AG10803 (cell line): Measurements from ENCODE around the gene ADAMTS10.

Experiments used
- DNase-seq: peaks from one replicate; pipeline ENCODE4 v3.0.0; 2010; ENCODE audit warnings: low read depth
- H3K4me3 ChIP-seq: 2 replicates; pipeline ENCODE4 v1.5.1; 2011; ENCODE audit warnings: mild to moderate bottlenecking, low read length, control low read depth
- TF ChIP-seq, protein P1 (sequence below): conservative IDR thresholded peaks from 2 replicates; pipeline ENCODE4 v1.5.1; 2011; ENCODE audit warnings: mild to moderate bottlenecking, low read length, control low read depth, inconsistent platforms

ADAMTS10 gene

DNA sequence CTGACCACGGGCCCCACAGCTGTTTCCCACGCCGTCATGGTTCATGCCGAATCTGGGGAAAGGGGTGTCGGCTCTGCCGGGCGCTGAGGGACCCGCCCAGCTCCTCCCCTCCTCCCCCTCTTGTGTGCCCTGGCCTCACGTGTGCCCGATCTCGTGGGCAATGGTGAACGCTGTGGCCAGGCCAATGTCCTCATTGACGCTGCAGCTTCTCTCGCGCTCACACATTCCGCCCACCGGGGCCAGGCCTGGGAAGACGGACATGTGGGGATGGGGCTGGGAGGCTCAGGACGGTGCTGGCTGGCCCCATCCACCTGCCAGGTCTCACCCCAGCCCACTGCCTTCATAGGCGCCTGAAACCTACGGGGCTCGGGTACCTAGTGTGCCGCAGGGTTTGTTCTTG is 14.3 kb downstream of the ADAMTS10 start:
- TF ChIP-seq, protein P1, sequence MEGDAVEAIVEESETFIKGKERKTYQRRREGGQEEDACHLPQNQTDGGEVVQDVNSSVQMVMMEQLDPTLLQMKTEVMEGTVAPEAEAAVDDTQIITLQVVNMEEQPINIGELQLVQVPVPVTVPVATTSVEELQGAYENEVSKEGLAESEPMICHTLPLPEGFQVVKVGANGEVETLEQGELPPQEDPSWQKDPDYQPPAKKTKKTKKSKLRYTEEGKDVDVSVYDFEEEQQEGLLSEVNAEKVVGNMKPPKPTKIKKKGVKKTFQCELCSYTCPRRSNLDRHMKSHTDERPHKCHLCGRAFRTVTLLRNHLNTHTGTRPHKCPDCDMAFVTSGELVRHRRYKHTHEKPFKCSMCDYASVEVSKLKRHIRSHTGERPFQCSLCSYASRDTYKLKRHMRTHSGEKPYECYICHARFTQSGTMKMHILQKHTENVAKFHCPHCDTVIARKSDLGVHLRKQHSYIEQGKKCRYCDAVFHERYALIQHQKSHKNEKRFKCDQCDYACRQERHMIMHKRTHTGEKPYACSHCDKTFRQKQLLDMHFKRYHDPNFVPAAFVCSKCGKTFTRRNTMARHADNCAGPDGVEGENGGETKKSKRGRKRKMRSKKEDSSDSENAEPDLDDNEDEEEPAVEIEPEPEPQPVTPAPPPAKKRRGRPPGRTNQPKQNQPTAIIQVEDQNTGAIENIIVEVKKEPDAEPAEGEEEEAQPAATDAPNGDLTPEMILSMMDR = no peak
- DNase-seq = no peak
- H3K4me3 ChIP-seq = no peak overlapping the region

DNA sequence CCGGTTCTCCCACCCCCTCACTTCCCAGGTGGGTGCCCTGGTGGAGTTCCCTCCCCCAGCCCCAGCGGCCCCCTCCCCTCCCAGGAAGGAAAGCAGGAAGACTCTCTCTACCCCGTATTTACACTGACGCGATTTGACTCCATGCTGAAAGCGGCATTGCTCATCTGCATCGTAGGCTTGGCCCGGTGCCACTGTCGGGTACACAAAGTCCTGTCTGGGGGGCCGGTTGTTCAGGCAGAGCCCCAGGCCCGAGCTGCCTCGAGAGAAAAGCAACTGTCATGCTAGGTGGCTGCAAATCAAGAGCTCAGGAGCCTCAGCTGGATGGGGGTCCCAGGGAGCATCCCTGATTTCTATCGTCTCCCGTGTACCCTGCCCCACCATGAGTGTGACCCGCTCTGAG is 14.9 kb downstream of the ADAMTS10 start:
- TF ChIP-seq, protein P1 = no peak

DNA sequence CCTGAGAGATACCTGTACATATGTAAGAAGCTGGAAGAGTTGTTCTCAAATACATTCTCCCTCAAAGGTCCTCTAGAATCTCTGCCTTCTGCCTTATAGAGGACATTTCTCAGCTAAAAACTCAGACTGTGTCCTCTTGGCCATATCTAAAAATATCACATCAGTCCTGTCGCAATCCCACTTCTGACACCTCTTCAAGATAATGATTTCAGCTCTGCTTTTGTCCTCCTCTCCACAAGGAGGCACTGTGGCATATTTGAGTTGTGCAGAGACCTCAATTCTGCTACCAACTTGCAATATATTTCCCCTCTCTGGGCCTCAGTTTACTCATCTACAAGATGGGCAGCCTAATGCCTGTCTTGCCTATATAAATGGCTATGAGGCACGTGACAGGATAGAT is 16.6 kb downstream of the ADAMTS10 start:
- TF ChIP-seq, protein P1 = peak; percentile 22; the same call in 1 of the 2 replicates
- no peak overlapping the region for H3K4me3 ChIP-seq
- no peak for DNase-seq

More for the DNA sequence above, 14.9 kb downstream of the ADAMTS10 start:
- H3K4me3 ChIP-seq = no peak overlapping the region
- no peak for DNase-seq

DNA sequence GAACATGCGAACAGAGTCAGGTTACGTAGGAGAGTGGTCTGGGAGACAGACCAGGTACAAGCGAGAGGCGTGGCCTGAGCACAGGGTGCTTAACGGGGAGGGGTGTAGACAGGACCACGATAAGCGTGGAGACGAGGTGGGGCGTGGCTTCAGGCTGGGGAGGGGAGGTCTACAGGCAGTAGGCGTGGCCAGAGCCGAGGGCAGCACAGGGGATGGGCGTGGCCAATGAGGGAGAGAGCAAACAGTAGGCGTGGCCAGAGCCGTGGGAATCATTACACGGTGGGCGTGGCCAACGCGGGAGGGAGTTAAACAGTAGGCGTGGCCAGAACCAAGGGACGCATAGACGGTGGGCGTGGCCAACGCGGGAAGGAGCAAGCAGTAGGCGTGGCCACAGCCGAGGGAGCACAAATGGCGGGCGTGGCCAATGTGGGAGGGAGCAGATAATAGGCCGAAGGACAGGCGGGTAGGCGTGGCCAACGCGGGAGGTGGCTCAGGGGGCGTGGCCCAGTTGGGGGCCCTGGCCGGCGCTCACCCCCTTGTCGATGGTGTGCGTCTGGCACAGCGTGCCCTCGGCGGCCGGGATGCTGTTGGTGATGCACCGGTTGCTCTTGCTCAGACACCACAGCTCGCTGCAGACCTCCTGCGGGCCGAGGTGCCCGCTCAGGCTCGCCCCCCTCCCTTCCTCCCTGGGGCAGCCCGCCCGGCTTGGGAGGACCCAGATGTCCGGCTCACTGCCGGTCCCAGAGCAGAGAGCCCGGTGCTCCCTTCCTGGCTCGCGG is 18.1 kb downstream of the ADAMTS10 start:
- DNase-seq = peak; percentile 88
- H3K4me3 ChIP-seq = peak overlapping the region; percentile 53
- TF ChIP-seq, protein P1 = no peak

DNA sequence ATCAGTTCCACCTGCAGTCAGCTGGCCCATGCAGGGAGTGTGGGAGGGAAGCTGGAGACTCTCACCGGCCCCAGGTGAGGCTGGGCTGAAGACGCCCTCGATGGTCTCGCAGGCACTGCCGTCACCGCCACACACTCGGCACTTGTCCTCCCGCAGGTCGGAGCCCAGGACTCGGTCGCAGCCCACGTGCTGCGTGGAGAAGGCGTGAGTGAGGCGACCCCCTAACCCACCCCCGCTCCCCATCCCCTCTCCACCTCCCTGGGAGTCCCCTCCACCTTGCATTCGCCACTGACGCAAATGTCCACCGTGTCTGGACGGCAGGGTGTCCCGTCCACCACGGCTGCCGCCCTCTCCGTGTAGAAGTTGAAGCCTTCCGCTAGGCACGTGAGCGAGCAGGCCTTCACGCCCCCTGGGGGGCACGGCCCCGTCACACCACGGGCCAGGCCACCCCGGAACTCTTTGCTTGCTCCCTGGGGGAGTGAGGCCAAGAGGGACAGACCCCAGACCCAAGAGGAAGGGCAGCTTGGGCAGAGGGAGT is 21.3 kb downstream of the ADAMTS10 start:
- TF ChIP-seq, protein P1 = no peak
- H3K4me3 ChIP-seq = no peak overlapping the region
- no peak for DNase-seq

DNA sequence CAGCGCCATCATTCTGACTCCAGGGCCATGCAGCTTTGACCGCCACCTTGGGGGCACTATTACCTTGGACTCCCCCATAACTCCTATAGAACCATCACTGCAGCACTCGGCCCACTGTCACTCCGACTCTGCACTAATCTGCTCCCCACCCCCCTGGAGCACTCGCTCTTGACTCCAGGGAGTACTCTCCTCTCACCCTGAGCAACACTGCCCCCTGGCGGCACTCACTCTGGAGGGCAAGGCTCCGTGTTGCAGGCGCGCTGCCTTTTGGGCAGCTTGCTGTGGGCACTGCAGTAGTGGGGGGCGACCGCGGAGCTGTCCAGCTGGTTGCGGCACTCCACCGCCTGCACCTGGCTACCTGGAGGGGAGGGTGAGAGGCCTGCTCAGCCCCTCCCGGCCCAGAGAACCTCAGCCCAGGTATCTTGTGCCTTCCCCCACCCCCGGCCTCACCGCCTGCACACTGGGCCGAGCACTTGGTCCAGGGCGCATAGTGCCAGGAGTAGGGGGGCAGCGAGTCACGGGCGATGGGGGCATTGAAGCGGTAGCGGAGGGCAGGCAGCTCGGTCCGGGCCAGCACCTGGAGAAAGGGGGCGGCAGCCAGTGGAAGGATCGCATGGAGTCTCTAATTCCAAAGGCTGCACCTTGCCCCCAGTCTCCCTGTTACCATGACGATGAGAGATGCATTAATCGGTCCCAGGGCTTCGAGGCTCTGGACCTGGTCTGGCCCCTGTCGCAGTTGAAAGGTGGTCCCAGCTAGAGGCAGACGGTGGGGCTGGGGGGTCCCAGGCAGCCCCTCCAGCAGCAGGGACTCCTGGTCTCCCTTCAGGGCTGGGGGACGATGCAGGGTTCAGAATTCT is 24.4 kb downstream of the ADAMTS10 start:
- H3K4me3 ChIP-seq = no peak overlapping the region
- DNase-seq = peak; percentile 22
- TF ChIP-seq, protein P1 = peak; percentile 57
